RPMI8226 (cell line): ENCODE data around the gene FAM13C.
"Not testable (repeated sequence)": the region's sequence is repeated elsewhere in the genome, so short reads cannot be mapped to it uniquely, and the experiment has no call there.

ENCODE experiments used
- DNase-seq: peaks from one replicate; pipeline ENCODE4 v3.0.0-alpha.2; 2015

FAM13C gene

GRCh38 chr10:59272061-59272460 is 90.3 kb downstream of the FAM13C start:
- DNase-seq = no peak

GRCh38 chr10:59271160-59271559 is 91.2 kb downstream of the FAM13C start:
- DNase-seq = no peak

- no peak for DNase-seq
These were observed 91.9 kb downstream of the FAM13C start for GRCh38 chr10:59270492-59270891.

GRCh38 chr10:59269651-59270050 is 92.7 kb downstream of the FAM13C start:
- no peak for DNase-seq

- no peak for DNase-seq
These were observed 93.9 kb downstream of the FAM13C start for GRCh38 chr10:59268460-59268859.

- no peak for DNase-seq
These were observed 96.0 kb downstream of the FAM13C start for GRCh38 chr10:59266321-59266720.

GRCh38 chr10:59265141-59265540 is 97.2 kb downstream of the FAM13C start:
- DNase-seq = no peak

GRCh38 chr10:59258890-59259289 is 103.5 kb downstream of the FAM13C start:
- no peak for DNase-seq

- no peak for DNase-seq
These were observed 105.1 kb downstream of the FAM13C start for GRCh38 chr10:59257224-59257623.

GRCh38 chr10:59255463-59255862 is 106.9 kb downstream of the FAM13C start:
- no peak for DNase-seq

GRCh38 chr10:59252491-59252890 is 109.9 kb downstream of the FAM13C start:
- no peak for DNase-seq

- no peak for DNase-seq
These were observed 116.7 kb downstream of the FAM13C start for GRCh38 chr10:59245686-59246085.

- no peak for DNase-seq
These were observed 117.5 kb downstream of the FAM13C start for GRCh38 chr10:59244871-59245270.

GRCh38 chr10:59243611-59244195 is 118.6 kb downstream of the FAM13C start:
- no peak for DNase-seq

GRCh38 chr10:59242991-59243390 is 119.4 kb downstream of the FAM13C start:
- DNase-seq = no peak

GRCh38 chr10:59242057-59242456 is 120.3 kb downstream of the FAM13C start:
- no peak for DNase-seq

- peak; percentile 14 for DNase-seq
These were observed 121.7 kb downstream of the FAM13C start for GRCh38 chr10:59240582-59241183.

- DNase-seq = not testable (repeated sequence)
These were observed 123.2 kb downstream of the FAM13C start for GRCh38 chr10:59239108-59239507.

GRCh38 chr10:59237775-59238174 is 124.6 kb downstream of the FAM13C start:
- no peak for DNase-seq

GRCh38 chr10:59236064-59236697 is 126.2 kb downstream of the FAM13C start:
- no peak for DNase-seq

- DNase-seq = no peak
These were observed 127.4 kb downstream of the FAM13C start for GRCh38 chr10:59234816-59235429.

GRCh38 chr10:59234194-59234593 is 128.2 kb downstream of the FAM13C start:
- no peak for DNase-seq

- no peak for DNase-seq
These were observed 132.9 kb downstream of the FAM13C start for GRCh38 chr10:59229441-59229840.

GRCh38 chr10:59227136-59227673 is 135.1 kb downstream of the FAM13C start:
- no peak for DNase-seq
